PFSK-1 (cell line): Measurements from ENCODE around the gene ATG2A.
A peak's percentile ranks its signal among the peaks of the same experiment; 100 is the strongest.

Source experiments
- FOXP2 ChIP-seq: optimal IDR thresholded peaks from 2 replicates; pipeline ENCODE3; 2011; ENCODE audit warnings: borderline replicate concordance, control low read depth, inconsistent platforms; ENCODE audit not compliant: insufficient read depth; ENCODE audit errors: extremely low read length, extremely low read depth
- POLR2AphosphoS5 ChIP-seq: IDR thresholded peaks from 2 replicates; pipeline ENCODE4 v1.6.1; 2012; ENCODE audit warnings: low read depth, mild to moderate bottlenecking, control low read depth, low read length, moderate library complexity
- SIN3A ChIP-seq: IDR thresholded peaks from 2 replicates; pipeline ENCODE4 v1.6.1; 2012; ENCODE audit warnings: mild to moderate bottlenecking, low read length, moderate library complexity, borderline replicate concordance; ENCODE audit not compliant: insufficient read depth
- TAF1 ChIP-seq: IDR thresholded peaks from 2 replicates; pipeline ENCODE4 v1.6.1; 2012; ENCODE audit warnings: low read length, control low read depth, borderline replicate concordance; ENCODE audit not compliant: insufficient read depth
- TF ChIP-seq, protein P1 (sequence below), 2 experiments: IDR thresholded peaks; 2 replicates each; pipeline versions ENCODE4 v1.6.1 to v1.8.0; 2011 to 2012; ENCODE audit warnings: low read depth in 2 of 2, low read length in 2 of 2, control low read depth in 1 of 2, inconsistent platforms in 1 of 2, mild to moderate bottlenecking in 1 of 2, moderate library complexity in 1 of 2; ENCODE audit not compliant: insufficient read depth in 1 of 2

The ATG2A gene

GRCh38 chr11:64894070-64894811 lies 22.8 kb downstream of the ATG2A start:
- no peak for TF ChIP-seq SIN3A
- TF ChIP-seq POLR2AphosphoS5, result 0 out of 2 replicates have a peak, but pooled peaks have one; percentile 16
- TF ChIP-seq TAF1, result no peak
- TF ChIP-seq FOXP2, result peak; percentile 59
- TF ChIP-seq, protein P1, sequence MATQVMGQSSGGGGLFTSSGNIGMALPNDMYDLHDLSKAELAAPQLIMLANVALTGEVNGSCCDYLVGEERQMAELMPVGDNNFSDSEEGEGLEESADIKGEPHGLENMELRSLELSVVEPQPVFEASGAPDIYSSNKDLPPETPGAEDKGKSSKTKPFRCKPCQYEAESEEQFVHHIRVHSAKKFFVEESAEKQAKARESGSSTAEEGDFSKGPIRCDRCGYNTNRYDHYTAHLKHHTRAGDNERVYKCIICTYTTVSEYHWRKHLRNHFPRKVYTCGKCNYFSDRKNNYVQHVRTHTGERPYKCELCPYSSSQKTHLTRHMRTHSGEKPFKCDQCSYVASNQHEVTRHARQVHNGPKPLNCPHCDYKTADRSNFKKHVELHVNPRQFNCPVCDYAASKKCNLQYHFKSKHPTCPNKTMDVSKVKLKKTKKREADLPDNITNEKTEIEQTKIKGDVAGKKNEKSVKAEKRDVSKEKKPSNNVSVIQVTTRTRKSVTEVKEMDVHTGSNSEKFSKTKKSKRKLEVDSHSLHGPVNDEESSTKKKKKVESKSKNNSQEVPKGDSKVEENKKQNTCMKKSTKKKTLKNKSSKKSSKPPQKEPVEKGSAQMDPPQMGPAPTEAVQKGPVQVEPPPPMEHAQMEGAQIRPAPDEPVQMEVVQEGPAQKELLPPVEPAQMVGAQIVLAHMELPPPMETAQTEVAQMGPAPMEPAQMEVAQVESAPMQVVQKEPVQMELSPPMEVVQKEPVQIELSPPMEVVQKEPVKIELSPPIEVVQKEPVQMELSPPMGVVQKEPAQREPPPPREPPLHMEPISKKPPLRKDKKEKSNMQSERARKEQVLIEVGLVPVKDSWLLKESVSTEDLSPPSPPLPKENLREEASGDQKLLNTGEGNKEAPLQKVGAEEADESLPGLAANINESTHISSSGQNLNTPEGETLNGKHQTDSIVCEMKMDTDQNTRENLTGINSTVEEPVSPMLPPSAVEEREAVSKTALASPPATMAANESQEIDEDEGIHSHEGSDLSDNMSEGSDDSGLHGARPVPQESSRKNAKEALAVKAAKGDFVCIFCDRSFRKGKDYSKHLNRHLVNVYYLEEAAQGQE (IDR thresholded peaks at IDR 0.05; ENCODE audit: insufficient read depth in 1 of 2, low read depth in 2 of 2, low read length in 2 of 2), result no peak

DNA sequence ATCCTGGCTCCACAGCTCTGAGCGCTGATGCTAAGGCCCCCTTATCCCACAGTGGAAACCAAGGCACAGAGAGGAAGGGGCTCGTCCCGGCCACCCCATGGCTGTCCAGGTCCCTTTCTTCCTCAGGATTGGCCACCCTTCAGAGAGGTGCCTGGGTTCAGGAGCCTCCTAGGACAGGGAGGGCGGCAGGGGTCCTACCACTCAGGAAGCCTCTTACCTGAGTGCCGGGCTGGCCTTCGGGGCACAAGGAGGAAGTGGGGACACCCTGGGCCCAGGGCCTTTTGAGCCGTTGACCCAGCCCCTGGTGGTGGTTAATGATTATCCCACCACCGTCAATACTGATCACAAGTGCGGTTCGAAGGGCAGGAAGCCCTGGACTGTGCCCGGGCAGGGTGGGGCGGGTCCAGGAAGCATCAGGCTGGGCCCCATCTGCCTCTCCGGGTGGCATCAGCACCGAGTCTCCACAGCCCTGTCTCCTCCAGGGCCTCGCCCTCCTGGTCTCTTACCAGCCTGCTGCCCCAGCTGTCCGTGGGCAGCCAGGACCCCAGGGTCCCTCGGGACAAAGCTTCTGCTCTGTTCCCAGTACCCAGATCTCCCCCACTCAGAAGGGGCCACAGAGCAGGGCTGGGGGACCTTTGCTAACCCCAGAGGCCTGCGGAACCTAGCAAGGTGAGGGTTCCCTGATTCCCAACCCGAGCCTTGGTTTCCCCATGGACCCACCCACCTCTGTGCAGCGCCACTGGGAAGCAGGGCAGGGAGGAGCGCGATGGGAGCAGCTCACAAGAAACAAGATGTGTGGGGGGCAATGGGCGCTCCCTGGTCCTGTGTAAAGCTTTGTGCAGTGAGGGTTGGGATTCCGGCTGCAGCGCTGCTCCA lies 23.6 kb downstream of the ATG2A start:
- no peak for TF ChIP-seq FOXP2
- TF ChIP-seq POLR2AphosphoS5, result no peak
- TF ChIP-seq, protein P1 (IDR thresholded peaks at IDR 0.05; ENCODE audit: insufficient read depth in 1 of 2, low read depth in 2 of 2, low read length in 2 of 2), result no peak
- TF ChIP-seq SIN3A, result no peak
- no peak for TF ChIP-seq TAF1

DNA sequence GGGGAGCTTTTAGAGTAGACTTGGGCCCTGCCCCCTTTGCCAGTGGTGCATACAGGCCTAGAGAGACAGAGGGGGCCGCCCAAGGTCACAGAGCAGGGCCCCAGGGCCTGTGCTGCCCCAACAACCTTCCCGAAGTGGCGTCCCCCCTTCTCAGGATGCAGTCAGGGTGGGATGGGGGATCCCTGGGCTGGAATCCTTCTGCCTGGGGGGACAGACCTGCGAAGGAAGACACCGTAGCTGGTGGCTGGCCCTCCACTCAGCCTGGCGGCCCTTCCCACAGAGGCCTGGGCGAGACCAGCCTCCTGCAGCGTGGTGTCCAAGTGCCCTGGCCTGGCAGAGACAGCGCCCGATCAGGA lies 24.2 kb downstream of the ATG2A start:
- TF ChIP-seq FOXP2 (no peak), SIN3A (no peak), POLR2AphosphoS5 (no peak), TAF1 (no peak)
- TF ChIP-seq, protein P1 (IDR thresholded peaks at IDR 0.05; ENCODE audit: insufficient read depth in 1 of 2, low read depth in 2 of 2, low read length in 2 of 2), result no peak

GRCh38 chr11:64892411-64892831 lies 24.6 kb downstream of the ATG2A start:
- no peak for TF ChIP-seq FOXP2
- no peak for TF ChIP-seq POLR2AphosphoS5
- no peak for TF ChIP-seq TAF1
- no peak for TF ChIP-seq SIN3A
- TF ChIP-seq, protein P1 (IDR thresholded peaks at IDR 0.05; ENCODE audit: insufficient read depth in 1 of 2, low read depth in 2 of 2, low read length in 2 of 2), result no peak
